ENCODE results near the gene GMCL1.

DNA sequence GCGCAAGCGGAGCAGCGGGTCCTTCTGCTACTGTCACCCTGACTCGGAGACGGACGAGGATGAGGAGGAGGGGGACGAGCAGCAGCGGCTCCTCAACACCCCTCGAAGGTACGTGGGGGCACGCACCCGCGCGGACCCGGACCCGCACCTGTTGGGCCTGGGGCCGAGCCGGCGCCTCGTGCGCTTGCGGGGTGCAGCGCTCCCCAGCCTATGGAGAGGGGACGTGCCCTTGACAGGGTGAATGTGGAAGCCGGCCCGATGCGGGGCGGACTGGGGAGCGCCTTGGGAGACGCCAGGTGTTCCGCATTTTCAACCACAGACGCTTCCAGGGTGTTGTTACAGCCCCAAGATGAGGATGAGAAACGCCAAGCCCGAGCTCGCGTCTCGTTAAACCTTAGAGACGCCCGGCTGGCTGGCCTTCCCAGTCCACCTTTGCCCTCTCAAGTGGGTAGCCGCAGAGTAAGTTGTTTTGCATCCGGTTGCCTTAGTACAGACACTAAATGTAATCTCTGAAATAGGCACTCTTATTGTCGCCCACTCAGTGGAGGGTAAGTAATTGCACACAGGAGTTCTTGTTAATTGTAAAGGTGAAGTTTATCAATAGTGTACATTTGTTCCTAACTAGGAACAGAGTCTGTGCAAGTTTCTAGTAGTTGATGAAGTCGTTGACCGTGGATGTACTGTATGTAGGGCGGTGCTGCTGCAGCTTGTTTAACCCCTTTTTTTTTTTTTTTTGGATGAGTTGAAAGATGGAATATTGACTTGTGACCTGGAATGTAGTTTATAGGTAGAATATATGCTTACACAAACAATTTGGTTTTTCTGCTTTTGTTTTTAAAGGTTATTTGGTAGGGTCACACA, 815 bp downstream of the GMCL1 start:
- no peak for TF ChIP-seq EZH2 (IDR thresholded peaks at IDR 0.05; ENCODE audit: borderline replicate concordance, low read length)
- TF ChIP-seq, protein P1, sequence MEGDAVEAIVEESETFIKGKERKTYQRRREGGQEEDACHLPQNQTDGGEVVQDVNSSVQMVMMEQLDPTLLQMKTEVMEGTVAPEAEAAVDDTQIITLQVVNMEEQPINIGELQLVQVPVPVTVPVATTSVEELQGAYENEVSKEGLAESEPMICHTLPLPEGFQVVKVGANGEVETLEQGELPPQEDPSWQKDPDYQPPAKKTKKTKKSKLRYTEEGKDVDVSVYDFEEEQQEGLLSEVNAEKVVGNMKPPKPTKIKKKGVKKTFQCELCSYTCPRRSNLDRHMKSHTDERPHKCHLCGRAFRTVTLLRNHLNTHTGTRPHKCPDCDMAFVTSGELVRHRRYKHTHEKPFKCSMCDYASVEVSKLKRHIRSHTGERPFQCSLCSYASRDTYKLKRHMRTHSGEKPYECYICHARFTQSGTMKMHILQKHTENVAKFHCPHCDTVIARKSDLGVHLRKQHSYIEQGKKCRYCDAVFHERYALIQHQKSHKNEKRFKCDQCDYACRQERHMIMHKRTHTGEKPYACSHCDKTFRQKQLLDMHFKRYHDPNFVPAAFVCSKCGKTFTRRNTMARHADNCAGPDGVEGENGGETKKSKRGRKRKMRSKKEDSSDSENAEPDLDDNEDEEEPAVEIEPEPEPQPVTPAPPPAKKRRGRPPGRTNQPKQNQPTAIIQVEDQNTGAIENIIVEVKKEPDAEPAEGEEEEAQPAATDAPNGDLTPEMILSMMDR (IDR thresholded peaks at IDR 0.05; ENCODE audit: low read length) = no peak
